Progenitor cell of endocrine pancreas (in vitro differentiated cells): ENCODE data around the gene SIDT2. TPM values are rescaled to one million over a fixed set of nuclear protein-coding genes. Genes with fewer than 3 reads are reported as not detected.

Source experiments
- DNase-seq: peaks from one replicate; pipeline ENCODE4 v3.0.0; 2021; ENCODE audit warnings: low spot score; ENCODE audit not compliant: unreplicated experiment
- H3K27ac Mint-ChIP-seq: 2 replicates; pipeline ENCODE4 v1.8.0; 2021; ENCODE audit warnings: mild to moderate bottlenecking, moderate library complexity, mixed read lengths
- H3K27me3 Mint-ChIP-seq: 2 replicates; pipeline ENCODE4 v1.8.0; 2021; ENCODE audit warnings: mixed read lengths
- H3K36me3 Mint-ChIP-seq: 2 replicates; pipeline ENCODE4 v1.8.0; 2022; ENCODE audit warnings: mixed read lengths; ENCODE audit not compliant: insufficient read depth
- H3K4me1 Mint-ChIP-seq: 2 replicates; pipeline ENCODE4 v1.8.0; 2021; ENCODE audit warnings: low read depth, mixed read lengths
- H3K4me3 Mint-ChIP-seq: 2 replicates; pipeline ENCODE4 v1.8.0; 2021; ENCODE audit warnings: low read depth, mild to moderate bottlenecking, moderate library complexity, mixed read lengths
- H3K9me3 Mint-ChIP-seq: 2 replicates; pipeline ENCODE4 v1.8.0; 2021; ENCODE audit warnings: low read depth, mixed read lengths
- total RNA-seq: library from RNA; stranded (reverse); gene quantifications from 2 replicates; pipeline ENCODE4 v1.2.1, GENCODE V29; 2021
- TF ChIP-seq, protein P1 (sequence below): fragments of 200-600 bp; sonication (generic); IDR thresholded peaks from one replicate; pipeline ENCODE4 v1.5.0; 2021; ENCODE audit warnings: antibody characterized with exemption, mild to moderate bottlenecking; ENCODE audit not compliant: unreplicated experiment

Gene SIDT2
- total RNA-seq, 1 donor from 2014 or later = 44.7 TPM

GRCh38 chr11:117238221-117238620, 59.7 kb downstream of the SIDT2 start:
- H3K27me3 Mint-ChIP-seq = no peaks in the 10 kb centered on the region
- no peak for DNase-seq
- peaks cover 10% of the 10 kb centered on the region for H3K4me1 Mint-ChIP-seq
- no peak overlapping the region for H3K4me3 Mint-ChIP-seq
- peaks cover 16% of the 10 kb centered on the region for H3K36me3 Mint-ChIP-seq
- H3K9me3 Mint-ChIP-seq = no peaks in the 10 kb centered on the region
- TF ChIP-seq, protein P1, sequence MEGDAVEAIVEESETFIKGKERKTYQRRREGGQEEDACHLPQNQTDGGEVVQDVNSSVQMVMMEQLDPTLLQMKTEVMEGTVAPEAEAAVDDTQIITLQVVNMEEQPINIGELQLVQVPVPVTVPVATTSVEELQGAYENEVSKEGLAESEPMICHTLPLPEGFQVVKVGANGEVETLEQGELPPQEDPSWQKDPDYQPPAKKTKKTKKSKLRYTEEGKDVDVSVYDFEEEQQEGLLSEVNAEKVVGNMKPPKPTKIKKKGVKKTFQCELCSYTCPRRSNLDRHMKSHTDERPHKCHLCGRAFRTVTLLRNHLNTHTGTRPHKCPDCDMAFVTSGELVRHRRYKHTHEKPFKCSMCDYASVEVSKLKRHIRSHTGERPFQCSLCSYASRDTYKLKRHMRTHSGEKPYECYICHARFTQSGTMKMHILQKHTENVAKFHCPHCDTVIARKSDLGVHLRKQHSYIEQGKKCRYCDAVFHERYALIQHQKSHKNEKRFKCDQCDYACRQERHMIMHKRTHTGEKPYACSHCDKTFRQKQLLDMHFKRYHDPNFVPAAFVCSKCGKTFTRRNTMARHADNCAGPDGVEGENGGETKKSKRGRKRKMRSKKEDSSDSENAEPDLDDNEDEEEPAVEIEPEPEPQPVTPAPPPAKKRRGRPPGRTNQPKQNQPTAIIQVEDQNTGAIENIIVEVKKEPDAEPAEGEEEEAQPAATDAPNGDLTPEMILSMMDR = no peak
- no peak overlapping the region for H3K27ac Mint-ChIP-seq

- no peak for DNase-seq
- TF ChIP-seq, protein P1 = no peak
- Mint-ChIP-seq H3K27me3 (no peaks in the 10 kb centered on the region), H3K9me3 (no peaks in the 10 kb centered on the region), H3K4me3 (no peak overlapping the region), H3K4me1 (no peaks in the 10 kb centered on the region), H3K36me3 (peaks cover 18% of the 10 kb centered on the region), H3K27ac (peak overlapping the region; percentile 42)
These were observed 60.8 kb downstream of the SIDT2 start for GRCh38 chr11:117239295-117239694.

Other genes with a start within 250 kb of the SIDT2 start
- gene SIK3, start 80.3 kb upstream of the SIDT2 start, total RNA-seq = 61.0 and 68.0 TPM in 2 replicates
- gene PAFAH1B2, start 34.5 kb upstream of the SIDT2 start, total RNA-seq = 116 and 121 TPM in 2 replicates
- gene TAGLN, start 20.6 kb downstream of the SIDT2 start, total RNA-seq = 41.4 and 72.6 TPM in 2 replicates
- gene PCSK7, start 53.3 kb downstream of the SIDT2 start, total RNA-seq = 59.4 and 62.3 TPM in 2 replicates
- gene RNF214, start 53.9 kb downstream of the SIDT2 start, total RNA-seq = 53.9 and 55.8 TPM in 2 replicates
- 17.9 and 19.0 TPM in 2 replicates for gene BACE1-AS, start 112.6 kb downstream of the SIDT2 start, total RNA-seq
- gene BACE1, start 137.5 kb downstream of the SIDT2 start, total RNA-seq = 68.0 and 78.2 TPM in 2 replicates
- gene CEP164, start 149.1 kb downstream of the SIDT2 start, total RNA-seq = 61.3 and 66.8 TPM in 2 replicates